ENCODE data around the gene UGT1A3.
"Not testable (repeated sequence)": the region's sequence is repeated elsewhere in the genome, so short reads cannot be mapped to it uniquely, and the experiment has no call there.

The UGT1A3 gene

GRCh38 chr2:233708942-233709341, 19.9 kb upstream of the UGT1A3 start:
- DNase-seq: no peak

DNA sequence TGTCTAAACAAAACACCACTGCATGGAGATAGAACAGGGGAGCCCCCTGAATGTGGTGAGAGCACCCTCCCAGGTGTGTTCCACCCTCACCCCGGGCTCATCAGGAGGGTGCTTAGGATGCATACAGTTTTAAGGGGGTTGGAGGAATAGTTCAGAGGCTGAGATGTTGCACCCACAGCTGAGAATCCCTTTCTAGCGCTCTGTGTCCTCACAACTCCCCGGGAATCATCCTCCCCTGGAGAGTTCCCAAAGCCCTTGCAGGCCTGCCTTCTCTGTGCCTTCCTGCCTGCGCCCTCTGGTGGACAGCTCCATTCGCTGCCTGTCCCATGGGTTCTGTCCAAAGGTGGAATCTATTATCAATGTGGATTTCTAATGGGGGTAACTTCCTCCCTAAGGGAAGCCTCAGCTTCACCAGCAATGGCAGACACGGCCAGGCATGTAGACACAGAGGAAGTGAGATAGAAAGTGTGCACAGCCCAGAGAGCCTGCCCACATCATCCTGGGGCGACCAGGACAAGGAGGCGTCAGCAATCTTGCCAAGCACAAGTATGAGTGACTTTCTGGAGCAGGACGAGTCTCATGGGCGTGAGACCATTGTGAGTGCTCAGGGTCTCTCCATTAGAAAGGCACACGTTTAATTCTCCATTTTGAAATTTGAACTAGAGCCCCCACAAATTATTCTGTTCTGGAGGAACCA, 17.4 kb upstream of the UGT1A3 start:
- no peak for DNase-seq

- DNase-seq: no peak
Measured at GRCh38 chr2:233712611-233713261, 16.1 kb upstream of the UGT1A3 start, which contains the start of gene UGT1A5. UGT1A5 (plus strand) TSS chr2:233712907; CDS start chr2:233712992, 85 bp downstream.

DNA sequence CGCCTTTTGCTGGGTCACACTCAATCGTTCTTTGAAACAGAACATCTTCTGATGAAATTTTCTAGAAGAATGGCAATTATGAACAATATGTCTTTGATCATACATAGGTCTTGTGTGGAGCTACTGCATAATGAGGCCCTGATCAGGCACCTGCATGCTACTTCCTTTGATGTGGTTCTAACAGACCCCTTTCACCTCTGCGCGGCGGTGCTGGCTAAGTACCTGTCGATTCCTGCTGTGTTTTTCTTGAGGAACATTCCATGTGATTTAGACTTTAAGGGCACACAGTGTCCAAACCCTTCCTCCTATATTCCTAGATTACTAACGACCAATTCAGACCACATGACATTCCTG, 15.6 kb upstream of the UGT1A3 start:
- no peak for DNase-seq

- DNase-seq: no peak
Measured at GRCh38 chr2:233714121-233714520, 14.7 kb upstream of the UGT1A3 start.

- DNase-seq: no peak
Measured at GRCh38 chr2:233718552-233718951, 10.3 kb upstream of the UGT1A3 start, which contains the start of gene UGT1A4. UGT1A4 (plus strand) TSS chr2:233718736; CDS start chr2:233718821, 85 bp downstream.

DNA sequence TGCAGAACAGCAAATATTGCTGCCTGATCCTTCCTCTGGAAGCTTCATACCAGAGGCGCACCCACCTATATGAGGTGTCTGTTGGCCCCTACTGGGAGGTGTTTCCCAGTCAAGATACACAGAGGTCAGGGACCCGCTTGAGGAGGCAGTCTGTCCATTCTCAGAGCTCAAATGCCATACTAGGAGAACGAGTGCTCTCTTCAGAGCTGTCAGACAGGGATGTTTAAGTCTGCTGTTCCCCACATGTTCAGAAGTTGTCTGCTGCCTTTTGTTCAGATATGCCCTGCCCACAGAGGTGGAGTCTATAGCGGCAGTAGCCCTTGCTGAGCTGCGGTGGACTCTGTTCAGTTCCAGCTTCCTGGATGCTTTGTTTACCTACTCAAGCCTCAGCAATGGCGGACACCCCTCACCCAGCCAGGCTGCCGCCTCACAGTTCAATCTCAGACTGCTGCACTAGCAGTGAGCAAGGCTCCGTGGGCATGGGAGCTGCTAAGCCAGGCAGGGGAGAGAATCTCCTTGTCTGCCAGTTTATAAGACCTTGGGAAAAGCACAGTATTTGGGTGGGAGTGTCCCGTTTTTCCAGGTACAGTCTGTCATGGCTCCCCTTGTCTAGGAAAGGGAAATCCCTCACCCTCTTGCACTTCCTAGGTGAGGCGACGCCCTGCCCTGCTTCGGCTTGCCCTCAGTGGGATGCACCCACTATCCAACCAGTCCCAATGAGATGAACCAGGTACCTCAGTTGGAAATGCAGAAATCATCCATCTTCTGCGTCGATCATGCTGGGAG, 8.2 kb downstream of the UGT1A3 start:
- not testable (repeated sequence) for DNase-seq

DNA sequence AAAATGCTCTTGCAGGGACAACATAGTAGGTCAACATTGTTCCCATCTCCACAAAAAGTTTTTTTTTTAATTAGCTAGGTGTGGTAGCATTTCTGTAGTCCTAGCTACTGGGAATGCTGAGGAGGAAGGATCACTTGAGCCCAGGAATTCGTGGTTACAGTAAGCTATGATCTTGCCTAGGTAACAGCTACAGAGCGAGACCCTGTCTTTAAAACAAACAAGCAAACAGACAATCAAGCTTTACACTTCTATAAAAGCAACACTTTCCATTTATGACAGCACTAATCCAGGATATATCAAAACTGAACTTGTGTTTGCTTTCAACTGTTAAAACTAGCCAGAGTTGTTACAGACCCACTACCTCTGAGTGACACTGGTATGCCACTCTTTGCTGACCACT, 12.0 kb downstream of the UGT1A3 start:
- DNase-seq: no peak

GRCh38 chr2:233743464-233744259, 14.8 kb downstream of the UGT1A3 start:
- no peak for DNase-seq

- DNase-seq: no peak
Measured at GRCh38 chr2:233745073-233745755, 16.4 kb downstream of the UGT1A3 start.

DNA sequence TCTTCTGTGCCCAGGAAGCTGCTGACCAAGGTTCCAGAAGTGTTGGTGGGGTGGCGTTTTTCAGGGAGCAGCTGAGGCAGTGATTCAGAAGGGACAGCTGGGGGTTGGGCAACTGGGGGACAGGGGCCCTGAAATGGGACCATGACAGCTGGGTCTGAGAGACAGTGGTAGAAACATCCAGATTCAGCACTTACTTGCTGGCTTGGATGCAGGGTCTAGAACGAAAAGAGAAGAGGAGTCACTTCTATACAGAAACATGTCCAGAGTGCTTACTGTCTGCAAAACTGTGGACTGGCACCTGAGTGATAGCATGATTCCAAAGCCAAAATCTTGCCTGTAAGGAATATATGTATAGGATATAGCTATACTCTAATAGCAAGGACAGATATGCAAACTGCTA, 17.0 kb downstream of the UGT1A3 start:
- DNase-seq: not testable (repeated sequence)

- DNase-seq: no peak
Measured at GRCh38 chr2:233746475-233747282, 17.8 kb downstream of the UGT1A3 start.

DNA sequence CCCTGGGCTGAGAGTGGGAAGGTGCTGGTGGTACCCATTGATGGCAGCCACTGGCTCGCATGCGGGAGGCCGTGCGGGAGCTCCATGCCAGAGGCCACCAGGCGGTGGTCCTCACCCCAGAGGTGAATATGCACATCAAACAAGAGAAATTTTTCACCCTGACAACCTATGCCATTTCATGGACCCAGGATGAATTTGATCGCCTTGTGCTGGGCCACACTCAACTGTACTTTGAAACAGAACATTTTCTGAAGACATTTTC, 18.4 kb downstream of the UGT1A3 start:
- DNase-seq: no peak

DNA sequence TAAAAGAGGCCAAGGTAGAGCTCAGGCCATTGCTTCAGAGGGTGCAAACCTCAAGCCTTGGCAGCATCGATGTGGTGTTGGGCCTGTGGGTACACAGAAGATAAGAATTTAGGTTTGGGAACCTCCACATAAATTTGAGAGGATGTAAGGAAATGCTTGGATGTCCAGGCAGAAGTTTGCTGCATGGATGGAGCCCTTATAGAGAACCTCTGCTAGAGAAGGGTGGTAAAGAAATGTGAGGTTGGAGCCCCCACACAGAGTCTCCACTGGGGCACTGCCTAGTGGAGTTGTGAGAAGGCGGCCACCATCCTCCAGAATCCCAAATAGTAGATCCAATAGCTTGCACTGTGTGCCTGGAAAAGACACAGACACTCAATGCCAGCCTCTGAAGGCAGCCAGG, 21.8 kb downstream of the UGT1A3 start:
- not testable (repeated sequence) for DNase-seq

DNA sequence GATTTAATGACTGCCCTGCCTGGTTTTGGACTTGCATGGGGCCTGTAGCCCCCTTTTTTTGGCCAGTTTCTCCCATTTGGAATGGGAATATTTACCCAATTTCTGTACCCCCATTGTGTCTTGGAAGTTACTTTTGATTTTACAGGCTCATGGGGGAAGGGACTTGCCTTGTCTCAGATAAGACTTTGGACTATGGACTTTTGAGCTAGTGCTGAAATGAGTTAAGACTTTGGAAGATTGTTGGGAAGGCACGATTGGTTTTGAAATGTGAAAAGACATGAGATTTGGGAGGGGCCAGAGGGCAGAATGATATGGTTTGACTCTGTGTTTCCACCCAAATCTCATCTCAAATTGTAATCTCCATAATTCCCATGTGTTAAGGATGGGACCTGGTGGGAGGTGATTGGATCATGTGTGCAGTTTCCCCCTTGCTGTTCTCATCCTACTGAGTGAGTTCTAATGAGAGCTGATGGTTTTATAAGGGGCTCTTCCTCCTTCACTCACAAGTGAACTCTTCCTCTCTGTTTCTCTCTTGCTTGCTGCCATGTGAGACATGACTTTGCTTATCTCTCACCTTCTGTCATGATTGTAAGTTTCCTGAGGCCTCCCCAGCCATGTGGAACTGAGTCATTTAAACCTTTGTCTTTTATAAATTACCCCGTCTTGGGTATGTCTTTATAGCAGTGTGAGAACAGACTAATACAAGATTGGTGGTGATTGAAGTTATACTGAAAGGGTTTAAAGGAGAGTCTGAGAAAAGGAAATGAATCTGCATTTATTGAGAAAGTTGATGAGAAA, 22.6 kb downstream of the UGT1A3 start:
- not testable (repeated sequence) for DNase-seq

- no peak for DNase-seq
Measured at GRCh38 chr2:233754872-233755611, 26.2 kb downstream of the UGT1A3 start.

GRCh38 chr2:233756429-233757081, 27.7 kb downstream of the UGT1A3 start:
- DNase-seq: no peak

- no peak for DNase-seq
Measured at GRCh38 chr2:233758141-233758540, 29.3 kb downstream of the UGT1A3 start.

GRCh38 chr2:233758849-233759248, 30.0 kb downstream of the UGT1A3 start:
- no peak for DNase-seq

DNA sequence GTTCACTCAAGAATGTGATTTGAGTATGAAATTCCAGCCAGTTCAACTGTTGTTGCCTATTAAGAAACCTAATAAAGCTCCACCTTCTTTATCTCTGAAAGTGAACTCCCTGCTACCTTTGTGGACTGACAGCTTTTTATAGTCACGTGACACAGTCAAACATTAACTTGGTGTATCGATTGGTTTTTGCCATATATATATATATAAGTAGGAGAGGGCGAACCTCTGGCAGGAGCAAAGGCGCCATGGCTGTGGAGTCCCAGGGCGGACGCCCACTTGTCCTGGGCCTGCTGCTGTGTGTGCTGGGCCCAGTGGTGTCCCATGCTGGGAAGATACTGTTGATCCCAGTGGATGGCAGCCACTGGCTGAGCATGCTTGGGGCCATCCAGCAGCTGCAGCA, 31.2 kb downstream of the UGT1A3 start, which contains the start of gene UGT1A1:
TSS of gene UGT1A1 (plus strand) at position 228 of the 400 bp plus-strand sequence. CDS start at position 246, 18 bp downstream.
- DNase-seq: no peak

Measured in SIG-M5 (cell line).